SH-SY5Y (cell line): ENCODE measurements around the gene SIM2.
A peak's percentile ranks its signal among the peaks of the same experiment; 100 is the strongest.

Experiments
- GATA2 ChIP-seq: IDR thresholded peaks from 2 replicates; pipeline ENCODE4 v1.6.1; 2011; ENCODE audit warnings: mild to moderate bottlenecking, low read depth, low read length
- GATA3 ChIP-seq: IDR thresholded peaks from 2 replicates; pipeline ENCODE4 v1.6.1; 2011; ENCODE audit warnings: low read depth, mild to moderate bottlenecking, low read length, moderate library complexity

The SIM2 gene

GRCh38 chr21:36757196-36757595 is 58.3 kb downstream of the SIM2 start:
- TF ChIP-seq GATA2 (no peak), GATA3 (no peak)

DNA sequence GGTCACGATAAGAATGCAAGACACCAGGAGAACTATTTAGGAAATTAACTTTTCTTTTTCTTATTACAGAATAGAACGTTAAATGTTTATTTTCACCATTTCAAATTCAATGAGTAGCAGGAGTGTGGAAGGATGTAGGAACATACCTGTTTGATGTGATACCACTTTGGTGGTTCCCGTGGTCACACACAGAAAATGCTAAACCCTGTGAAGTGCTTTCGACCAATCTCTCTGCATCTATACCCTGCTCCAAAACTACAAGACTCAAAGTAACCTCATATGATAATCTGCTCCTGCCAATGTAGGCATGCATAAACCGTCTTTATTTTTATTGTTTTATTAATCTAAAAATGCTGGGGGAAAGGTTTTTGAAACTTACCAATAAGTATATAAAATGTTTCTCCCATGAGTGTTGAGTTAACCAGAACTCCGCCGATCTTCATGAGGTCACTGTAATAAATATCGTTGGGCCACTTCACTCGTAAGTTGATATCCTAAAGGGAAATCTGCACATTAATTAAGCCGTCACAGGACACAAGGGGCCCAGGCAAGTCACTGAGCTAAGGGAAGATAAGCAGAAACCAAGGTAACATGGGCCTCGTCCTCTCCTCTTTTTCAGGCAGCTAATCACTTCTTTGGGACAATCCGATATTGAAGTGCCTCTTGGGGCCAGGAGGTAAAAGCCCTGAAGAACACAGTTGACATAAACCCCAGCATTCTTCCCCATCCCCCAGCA is 60.6 kb downstream of the SIM2 start:
- no peak for TF ChIP-seq GATA3
- no peak for TF ChIP-seq GATA2

DNA sequence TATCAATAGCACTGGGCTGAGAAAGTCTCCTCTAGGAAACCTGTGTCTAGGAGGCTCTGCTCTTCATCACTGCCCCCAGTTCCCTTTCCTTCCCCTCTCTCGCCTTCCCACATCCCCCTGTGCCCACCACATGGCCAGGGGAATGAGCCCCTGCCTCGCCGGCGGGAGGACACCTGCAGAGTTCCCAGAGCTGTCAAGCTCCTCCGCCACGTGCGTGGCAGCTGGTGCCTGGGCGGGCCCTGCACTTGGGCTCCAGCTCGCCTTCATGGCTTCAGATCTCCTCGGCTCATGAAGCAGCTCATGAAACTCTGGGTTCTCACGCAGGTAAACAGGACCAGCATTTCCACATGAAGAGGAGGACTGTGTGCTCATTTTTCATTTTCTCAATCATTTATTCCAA is 62.8 kb downstream of the SIM2 start:
- TF ChIP-seq GATA2 (no peak), GATA3 (no peak)

DNA sequence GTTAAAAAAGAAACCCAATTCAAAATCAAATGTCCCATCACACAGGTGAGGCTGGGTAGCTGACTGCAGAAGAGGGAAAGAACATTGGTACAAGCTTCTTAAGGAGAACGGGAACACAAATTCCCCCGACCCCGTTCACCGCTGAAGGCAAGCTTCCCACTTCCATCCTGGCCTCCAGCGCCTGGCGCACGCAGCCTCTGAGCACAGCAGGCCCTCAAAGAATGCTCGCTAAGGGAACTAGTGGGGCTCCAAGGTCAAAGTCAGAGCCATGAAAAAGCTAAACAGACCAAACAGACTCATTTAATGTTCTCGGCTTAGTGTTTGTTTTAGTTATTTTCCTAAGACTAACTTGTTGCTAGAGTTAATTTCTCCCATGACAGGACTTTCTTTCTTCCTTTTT is 63.7 kb downstream of the SIM2 start:
- TF ChIP-seq GATA3, result no peak
- no peak for TF ChIP-seq GATA2

DNA sequence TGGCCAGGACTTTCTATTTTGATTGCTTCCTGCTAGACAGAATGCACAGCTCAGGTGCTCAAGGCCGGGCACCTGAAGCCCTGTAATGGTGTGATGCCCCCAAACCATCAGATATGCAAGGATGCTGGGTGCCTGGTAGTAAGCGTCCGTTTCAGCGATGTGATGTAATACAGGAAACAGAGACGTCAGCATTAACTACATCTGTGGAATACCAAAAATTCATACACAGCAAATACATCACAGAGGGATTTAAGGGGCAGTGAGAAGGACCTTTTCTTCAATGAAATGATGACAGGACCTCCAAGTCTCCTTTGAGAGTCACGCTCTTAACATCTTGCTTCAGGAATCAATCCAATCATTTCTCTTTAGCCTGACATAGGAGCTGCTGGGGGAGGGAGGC is 64.4 kb downstream of the SIM2 start:
- TF ChIP-seq GATA3 (no peak), GATA2 (no peak)

DNA sequence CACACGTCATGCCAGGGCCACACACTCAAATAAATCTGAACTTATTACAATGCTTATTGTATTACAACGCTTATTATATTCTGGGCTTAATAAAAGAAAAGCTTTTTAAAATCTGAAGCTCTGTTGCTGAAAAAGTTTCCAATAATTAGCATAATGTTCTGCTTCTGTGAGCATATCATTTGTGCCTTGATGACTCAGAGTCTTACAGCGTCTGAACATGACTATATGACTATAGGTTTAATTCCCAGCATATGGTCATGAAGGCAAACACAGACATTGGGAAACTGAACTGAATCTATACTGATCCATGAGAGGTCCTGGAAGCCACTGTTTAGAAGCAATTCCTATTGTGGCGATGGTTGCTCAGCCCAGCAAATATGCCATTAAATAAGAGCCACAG is 66.3 kb downstream of the SIM2 start:
- TF ChIP-seq GATA2 (no peak), GATA3 (no peak)

DNA sequence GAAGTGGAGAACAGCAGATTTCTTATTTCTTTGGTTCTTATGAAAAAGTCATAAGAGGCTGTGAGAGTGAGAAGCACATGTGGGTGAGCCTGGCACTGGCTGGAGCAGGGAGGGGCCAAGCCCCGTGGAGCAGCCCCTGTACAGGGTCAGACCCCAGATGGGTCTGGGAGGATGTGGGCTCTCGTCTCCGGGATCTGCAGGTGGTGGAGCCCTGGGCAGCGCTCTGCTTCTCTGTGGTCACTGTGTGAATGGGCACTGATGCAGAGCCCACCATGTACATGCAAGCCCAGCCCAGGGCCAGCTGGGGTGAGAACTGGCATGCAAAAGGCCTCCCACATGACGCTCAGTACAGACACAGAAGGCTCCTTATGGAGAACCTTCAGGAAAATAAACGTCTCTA is 67.6 kb downstream of the SIM2 start:
- TF ChIP-seq GATA3, result no peak
- TF ChIP-seq GATA2, result no peak

GRCh38 chr21:36767096-36767495 is 68.2 kb downstream of the SIM2 start:
- TF ChIP-seq GATA2 (no peak), GATA3 (no peak)

DNA sequence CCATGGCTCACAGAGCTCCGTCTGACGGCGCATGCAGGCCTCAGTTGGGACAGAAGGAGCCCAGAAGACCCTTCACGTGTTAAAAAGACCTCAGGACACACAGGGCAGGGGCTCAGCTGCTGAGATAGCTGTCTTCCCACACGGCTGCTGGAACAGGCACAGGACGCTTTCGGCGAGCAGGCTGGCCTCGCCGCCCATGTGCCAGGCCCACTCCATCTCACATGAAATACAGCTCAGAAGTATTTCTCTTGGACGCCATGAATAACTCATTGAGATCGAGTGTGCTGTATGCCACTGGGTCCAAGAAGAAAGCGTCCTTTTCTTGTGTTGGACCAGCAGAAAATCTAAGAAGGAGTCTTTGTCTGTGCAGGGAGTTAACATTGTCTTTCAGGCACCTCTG is 69.6 kb downstream of the SIM2 start:
- TF ChIP-seq GATA2 (no peak), GATA3 (no peak)

DNA sequence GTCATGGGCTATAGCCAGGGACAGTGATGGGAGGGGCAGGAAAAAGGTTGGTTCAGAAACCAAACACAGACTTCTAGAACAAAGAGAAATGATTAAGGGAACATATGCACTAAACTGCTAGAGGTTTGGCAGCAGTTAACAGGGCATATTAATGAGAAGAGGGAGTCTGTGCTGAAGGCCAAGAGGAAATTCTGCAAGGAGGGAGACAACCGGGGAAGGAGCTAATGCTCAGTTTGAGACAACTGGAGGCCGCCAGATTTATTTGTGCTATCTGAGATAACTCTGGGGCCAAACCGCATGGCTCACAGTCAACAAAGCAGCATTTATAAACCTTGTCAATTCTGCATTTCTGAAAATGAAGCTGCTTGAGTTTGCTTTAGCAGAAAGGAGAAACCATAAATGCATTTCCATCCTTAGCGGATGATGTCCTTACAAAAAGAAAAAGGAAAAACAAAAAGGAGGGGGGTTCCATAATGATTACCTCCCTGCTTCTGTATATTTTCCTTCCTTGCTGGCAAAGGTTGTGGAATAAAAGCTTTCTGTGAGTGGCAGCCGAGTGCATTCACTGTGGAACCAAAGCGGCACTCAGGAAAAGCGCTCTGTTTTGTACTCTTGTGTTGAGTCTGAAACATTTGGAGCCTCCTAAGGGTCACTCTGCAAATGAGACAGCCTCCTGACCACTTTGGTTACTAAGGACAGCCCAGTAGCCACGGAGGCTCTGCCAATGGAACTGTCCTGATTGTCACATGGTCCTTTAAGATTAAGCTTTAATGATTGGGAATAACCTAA is 70.3 kb downstream of the SIM2 start:
- no peak for TF ChIP-seq GATA2

GRCh38 chr21:36773117-36773516 is 74.2 kb downstream of the SIM2 start:
- TF ChIP-seq GATA2 (no peak), GATA3 (no peak)

GRCh38 chr21:36773995-36774394 is 75.1 kb downstream of the SIM2 start:
- TF ChIP-seq GATA2 (no peak), GATA3 (no peak)

DNA sequence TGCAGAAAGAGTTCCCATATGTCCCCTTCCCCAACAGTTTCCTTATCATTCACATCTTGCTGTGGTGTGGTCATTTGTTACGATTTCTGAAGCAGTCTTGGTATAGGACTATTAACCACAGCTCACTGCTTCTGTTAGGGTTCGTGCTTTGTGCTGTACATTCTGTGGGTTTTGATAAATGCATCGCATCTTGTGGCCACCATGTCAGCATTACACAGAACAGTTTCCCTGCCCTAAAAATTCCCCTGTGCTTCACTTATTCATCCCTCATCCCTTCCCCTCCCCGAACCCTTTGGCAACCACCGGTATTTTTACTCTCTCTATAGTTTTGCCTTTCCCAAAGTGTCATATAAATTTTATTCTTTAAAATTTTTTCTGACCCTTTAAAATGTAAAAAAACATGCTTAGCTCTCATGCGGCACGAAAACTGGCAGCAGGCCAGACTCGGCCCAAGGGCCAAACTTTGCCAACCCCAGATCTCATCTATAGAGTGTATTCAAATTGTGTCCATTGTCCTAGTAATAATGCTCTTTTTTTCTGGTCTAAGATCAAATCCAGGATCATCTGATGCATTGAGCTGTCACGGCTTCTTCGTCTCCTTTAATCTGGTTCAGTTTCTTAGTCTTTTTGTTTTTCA is 78.2 kb downstream of the SIM2 start:
- peak; percentile 46; the same call in 1 of the 2 replicates for TF ChIP-seq GATA2
- no peak for TF ChIP-seq GATA3

GRCh38 chr21:36780861-36781260 is 81.9 kb downstream of the SIM2 start:
- TF ChIP-seq GATA2 (no peak), GATA3 (no peak)
